Cerebellar cortex (tissue), 1 donor: ENCODE measurements around the gene ITGB3.
"Not testable (repeated sequence)": the region's sequence is repeated elsewhere in the genome, so short reads cannot be mapped to it uniquely, and the experiment has no call there.

ENCODE experiments used
- DNase-seq: peaks from one replicate; pipeline ENCODE4 v3.0.0-alpha.2; 2015; ENCODE audit warnings: low spot score

Gene ITGB3

GRCh38 chr17:47223007-47223406, 30.6 kb upstream of the ITGB3 start:
- no peak for DNase-seq

- no peak for DNase-seq
Observed at GRCh38 chr17:47223460-47223859, 30.2 kb upstream of the ITGB3 start.

GRCh38 chr17:47224077-47224476, 29.6 kb upstream of the ITGB3 start:
- DNase-seq: not testable (repeated sequence)

GRCh38 chr17:47224966-47225365, 28.7 kb upstream of the ITGB3 start:
- DNase-seq: no peak

- DNase-seq: no peak
Observed at GRCh38 chr17:47225436-47225858, 28.2 kb upstream of the ITGB3 start.

- DNase-seq: no peak
Observed at GRCh38 chr17:47225911-47226688, 27.5 kb upstream of the ITGB3 start.

- DNase-seq: no peak
Observed at GRCh38 chr17:47227862-47228261, 25.8 kb upstream of the ITGB3 start.

- DNase-seq: peak; percentile 80
Observed at GRCh38 chr17:47229535-47230443, 23.8 kb upstream of the ITGB3 start.

- no peak for DNase-seq
Observed at GRCh38 chr17:47230864-47231263, 22.8 kb upstream of the ITGB3 start.

GRCh38 chr17:47231334-47231733, 22.3 kb upstream of the ITGB3 start:
- no peak for DNase-seq

- no peak for DNase-seq
Observed at GRCh38 chr17:47231866-47232265, 21.8 kb upstream of the ITGB3 start.

- no peak for DNase-seq
Observed at GRCh38 chr17:47232465-47232864, 21.2 kb upstream of the ITGB3 start.

- DNase-seq: no peak
Observed at GRCh38 chr17:47235506-47235905, 18.1 kb upstream of the ITGB3 start.

GRCh38 chr17:47235923-47236322, 17.7 kb upstream of the ITGB3 start:
- no peak for DNase-seq

- DNase-seq: no peak
Observed at GRCh38 chr17:47237841-47238240, 15.8 kb upstream of the ITGB3 start.

GRCh38 chr17:47238321-47239010, 15.2 kb upstream of the ITGB3 start:
- no peak for DNase-seq

GRCh38 chr17:47239619-47239966, 14.0 kb upstream of the ITGB3 start:
- DNase-seq: no peak

GRCh38 chr17:47239967-47240651, 13.5 kb upstream of the ITGB3 start:
- peak; percentile 11 for DNase-seq

GRCh38 chr17:47240806-47241205, 12.8 kb upstream of the ITGB3 start:
- no peak for DNase-seq

GRCh38 chr17:47242648-47243047, 11.0 kb upstream of the ITGB3 start:
- no peak for DNase-seq

GRCh38 chr17:47243737-47244598, 9.7 kb upstream of the ITGB3 start:
- no peak for DNase-seq
